AG04449 (cell line): Measurements from ENCODE around the gene KRTAP10-2.
"Not testable (repeated sequence)": the region's sequence is repeated elsewhere in the genome, so short reads cannot be mapped to it uniquely, and the experiment has no call there.

Experiments used
- CTCF ChIA-PET: fragments of 350-600 bp; formaldehyde crosslinking; extraction: SDS; loops from one replicate; lab custom pipeline; 2021; ENCODE audit warnings: antibody characterized with exemption; lab: Yijun Ruan, JAX
- POLR2A ChIA-PET: fragments of 400-600, 350-600 bp; formaldehyde crosslinking; extraction: SDS; loops from one replicate; lab custom pipeline; 2020; ENCODE audit warnings: antibody characterized with exemption, inconsistent platforms; lab: Yijun Ruan, JAX
- DNase-seq: peaks from one replicate; pipeline ENCODE4 v3.0.0-alpha.2; 2010; ENCODE audit warnings: low read depth, low spot score
- H3K4me3 ChIP-seq: 2 replicates; pipeline ENCODE4 v1.5.1; 2011; ENCODE audit warnings: low read depth, mild to moderate bottlenecking, control low read depth, low read length
- CTCF ChIP-seq: IDR thresholded peaks from one replicate; pipeline ENCODE4 v1.5.1; 2011; ENCODE audit warnings: mild to moderate bottlenecking, moderate library complexity, low read length, control low read depth, inconsistent platforms; ENCODE audit not compliant: insufficient read depth; ENCODE audit errors: missing control alignments

KRTAP10-2 gene

DNA sequence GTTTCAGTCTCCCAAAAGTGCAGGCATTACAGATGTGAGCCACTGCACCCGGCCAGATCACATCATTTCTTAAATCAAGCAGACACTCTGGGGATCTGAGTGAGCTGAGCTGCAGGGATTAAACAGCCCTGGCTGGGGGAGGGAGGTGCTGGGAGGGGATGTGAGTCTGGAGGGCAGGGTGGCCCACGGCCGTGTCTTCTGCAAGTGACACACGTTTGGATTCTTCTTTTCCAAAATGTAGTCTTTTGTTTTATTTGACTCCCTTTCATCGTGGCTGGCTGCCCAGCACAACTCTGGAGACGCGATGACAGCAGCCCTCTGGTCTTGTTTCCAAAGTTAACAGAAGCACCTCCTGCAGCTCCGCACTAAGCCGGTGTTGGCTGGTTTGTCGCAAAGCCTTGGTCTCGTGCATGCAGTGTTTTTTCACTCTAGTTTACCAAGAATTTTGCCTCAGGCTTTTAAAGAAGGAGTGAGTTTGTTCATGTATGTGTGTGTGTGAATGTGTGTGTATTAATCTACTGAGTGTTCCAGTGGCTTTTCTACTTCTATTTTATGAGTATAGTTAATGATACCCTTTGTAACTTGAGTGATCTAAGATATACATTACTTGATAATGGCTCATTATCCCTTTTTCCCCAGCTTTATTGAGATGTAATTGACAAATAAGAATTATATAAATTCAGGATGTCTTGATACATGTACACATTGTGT, 31.9 kb upstream of the KRTAP10-2 start:
- POLR2A ChIA-PET: no interaction called here
- H3K4me3 ChIP-seq: no peak overlapping the region
- no peak for TF ChIP-seq CTCF
- no peak for DNase-seq
- CTCF ChIA-PET: no interaction called here

DNA sequence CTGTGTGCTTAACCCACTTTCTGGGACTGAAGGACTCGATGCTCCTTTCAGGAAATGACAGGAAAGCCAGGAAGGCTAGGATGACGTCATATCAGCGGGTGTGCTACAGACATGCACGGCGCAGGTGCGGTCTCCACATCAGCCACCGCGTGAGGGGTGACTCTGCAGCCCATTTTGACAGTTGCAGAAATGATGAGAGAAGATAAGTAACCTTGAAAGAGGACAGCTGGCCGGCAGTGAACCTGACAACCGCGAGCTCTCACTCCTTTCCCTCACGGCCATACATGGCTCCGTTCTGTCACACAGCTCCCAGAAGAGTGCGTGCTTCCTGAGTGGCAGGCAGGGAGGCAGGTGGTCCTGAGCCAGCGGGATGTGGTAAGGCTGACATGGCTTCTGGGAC, 30.8 kb upstream of the KRTAP10-2 start:
- no peak for TF ChIP-seq CTCF
- DNase-seq: no peak
- POLR2A ChIA-PET: no interaction called here
- H3K4me3 ChIP-seq: no peak overlapping the region
- CTCF ChIA-PET: interaction anchor here (0.8 kb wide), 1 partner anchor 38 kb away, joined by 3 read pairs; no protein-coding TSS in a partner anchor

DNA sequence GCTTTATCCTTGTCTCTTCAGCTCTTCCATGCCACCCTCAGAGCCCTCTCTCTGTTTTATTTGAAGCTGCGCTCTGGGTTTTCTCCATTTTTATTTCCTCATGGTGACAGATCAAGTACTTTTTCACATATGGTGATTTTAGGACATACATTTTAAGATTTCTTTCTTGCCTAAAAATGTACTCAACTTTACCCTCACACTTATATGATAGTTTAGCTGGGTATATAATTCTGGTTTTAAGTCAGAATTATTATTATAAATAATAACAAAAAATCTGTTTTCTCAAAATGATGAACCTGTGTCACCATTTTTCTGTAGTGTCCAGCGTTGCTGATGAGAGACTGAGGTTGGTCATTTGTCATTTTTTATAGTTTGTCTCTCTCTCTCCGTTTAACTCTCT, 29.9 kb upstream of the KRTAP10-2 start:
- ChIA-PET POLR2A (no interaction called here), CTCF (interaction anchor here (0.8 kb wide), 1 partner anchor 39 kb away, joined by 3 read pairs; no protein-coding TSS in a partner anchor)
- no peak for DNase-seq
- no peak for TF ChIP-seq CTCF
- no peak overlapping the region for H3K4me3 ChIP-seq

DNA sequence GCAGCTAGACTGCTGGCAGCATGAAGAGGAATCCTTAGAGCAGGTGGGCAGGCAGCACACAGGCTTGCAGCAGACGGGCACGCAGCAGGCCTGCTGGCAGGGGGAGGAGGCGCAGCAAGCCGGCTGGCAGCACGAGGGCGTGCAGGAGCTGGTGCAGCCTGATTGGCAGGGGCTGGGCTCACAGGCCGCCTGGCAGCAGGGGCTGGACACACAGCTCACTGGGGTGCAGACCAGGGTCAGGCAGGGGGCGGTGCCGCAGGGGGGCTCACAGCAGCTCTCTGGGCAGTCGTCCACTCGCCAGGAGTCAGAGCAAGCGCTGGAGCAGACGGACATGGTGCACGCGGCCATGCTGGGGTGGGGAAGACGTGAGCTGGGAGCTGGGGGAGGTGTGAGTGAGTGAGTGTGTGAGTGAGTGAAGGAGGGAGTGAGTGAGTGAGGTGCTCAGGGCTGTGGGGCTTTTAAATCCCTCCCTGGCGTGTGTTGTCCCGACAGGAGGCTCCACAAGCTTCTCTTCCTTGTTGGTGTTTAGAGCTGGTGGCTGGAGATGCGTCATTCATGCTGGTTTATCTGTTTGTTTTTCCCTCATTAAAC, 29.0 kb upstream of the KRTAP10-2 start, which contains the start of gene KRTAP10-5:
KRTAP10-5 (minus strand) TSS at position 374 of the 591 bp plus-strand sequence; CDS start at position 348, 26 bp downstream.
- H3K4me3 ChIP-seq, CTCF ChIA-PET, DNase-seq, POLR2A ChIA-PET: not testable (repeated sequence)

DNA sequence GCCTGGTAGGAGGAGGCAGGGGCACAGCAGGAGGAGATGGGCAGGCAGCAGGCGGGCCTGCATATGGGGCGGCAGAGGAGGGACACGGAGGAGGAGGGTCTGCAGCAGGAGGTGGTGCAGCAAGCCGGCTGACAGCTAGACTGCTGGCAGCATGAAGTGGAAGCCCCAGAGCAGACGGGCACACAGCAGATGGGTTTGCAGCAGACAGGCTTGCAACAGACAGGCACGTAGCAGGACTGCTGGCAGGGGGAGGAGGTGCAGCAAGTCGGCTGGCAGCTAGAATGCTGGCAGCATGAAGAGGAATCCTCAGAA, 28.5 kb upstream of the KRTAP10-2 start:
- TF ChIP-seq CTCF: no peak
- H3K4me3 ChIP-seq: no peak overlapping the region
- POLR2A ChIA-PET: no interaction called here
- no peak for DNase-seq
- CTCF ChIA-PET: no interaction called here

DNA sequence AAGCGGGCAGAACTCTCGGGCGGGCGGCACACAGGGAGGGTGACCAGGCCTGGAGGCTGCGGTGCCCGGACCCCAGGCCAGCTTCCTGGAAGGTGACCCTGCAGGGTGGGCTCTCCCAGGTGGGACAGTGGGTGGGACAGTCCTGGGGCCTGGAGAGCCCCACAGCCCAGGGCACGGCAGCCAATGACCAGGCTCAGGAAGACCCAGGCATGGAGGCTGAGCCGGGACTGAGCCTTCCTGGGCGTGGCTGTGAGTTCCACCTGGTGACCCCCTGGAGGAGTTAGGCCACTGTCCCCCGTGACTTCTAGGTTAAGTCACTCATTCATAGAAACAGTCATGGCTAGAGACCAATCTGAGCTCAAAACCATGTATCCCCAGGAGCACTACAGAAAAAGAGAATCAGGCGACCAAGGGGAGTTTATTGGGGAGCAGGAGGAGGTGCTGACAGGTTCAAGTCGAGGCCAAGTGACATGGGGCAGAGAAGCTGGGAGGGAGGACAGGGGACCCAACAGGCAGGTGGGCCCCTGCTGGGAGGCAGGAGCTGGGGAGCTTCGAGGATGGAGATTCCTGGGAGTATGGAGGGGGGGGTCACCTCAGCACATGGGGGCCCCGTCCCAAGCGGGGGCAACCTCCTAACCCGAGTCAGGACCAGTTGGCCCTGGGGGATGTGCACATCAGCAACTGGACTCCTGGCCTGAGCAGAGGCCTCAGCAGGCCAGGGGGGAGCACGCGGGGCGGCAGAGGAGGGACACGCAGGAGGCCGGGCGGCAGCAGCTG, 27.9 kb upstream of the KRTAP10-2 start:
- no peak overlapping the region for H3K4me3 ChIP-seq
- CTCF ChIA-PET: no interaction called here
- no peak for TF ChIP-seq CTCF
- DNase-seq: no peak
- POLR2A ChIA-PET: no interaction called here
